Neuronal stem cell (in vitro differentiated cells): ENCODE data around the gene ASMTL. TPM values are rescaled to one million over a fixed set of nuclear protein-coding genes. Genes with fewer than 3 reads are reported as not detected.

Source experiments
- DNase-seq: peaks from one replicate; pipeline ENCODE4 v3.0.0-alpha.2; 2013; ENCODE audit warnings: low spot score
- H2AFZ ChIP-seq: one replicate; pipeline ENCODE4 v1.6.1; 2013; ENCODE audit warnings: mild to moderate bottlenecking, low read length, inconsistent platforms
- H2AK5ac ChIP-seq: 2 replicates; pipeline ENCODE4 v1.6.1; 2013; ENCODE audit warnings: low read depth, mild to moderate bottlenecking, inconsistent platforms, low read length, moderate library complexity, mixed read lengths
- H2BK120ac ChIP-seq: 2 replicates; pipeline ENCODE4 v1.6.1; 2013; ENCODE audit warnings: low read depth, mild to moderate bottlenecking, inconsistent platforms, low read length, moderate library complexity, mixed read lengths
- H2BK12ac ChIP-seq: one replicate; pipeline ENCODE4 v1.6.1; 2013; ENCODE audit warnings: low read length, inconsistent platforms
- H2BK15ac ChIP-seq: 2 replicates; pipeline ENCODE4 v1.6.1; 2013; ENCODE audit warnings: mild to moderate bottlenecking, low read length, inconsistent platforms, mixed read lengths
- H2BK5ac ChIP-seq: one replicate; pipeline ENCODE4 v1.6.1; 2013; ENCODE audit warnings: inconsistent platforms, mild to moderate bottlenecking, low read length, moderate library complexity
- H3K14ac ChIP-seq: one replicate; pipeline ENCODE4 v1.6.1; 2013; ENCODE audit warnings: low read length, inconsistent platforms
- H3K18ac ChIP-seq: 2 replicates; pipeline ENCODE4 v1.6.1; 2013; ENCODE audit warnings: low read length, inconsistent platforms
- H3K23ac ChIP-seq: 2 replicates; pipeline ENCODE4 v1.6.1; 2013; ENCODE audit warnings: low read depth, mild to moderate bottlenecking, mixed read lengths, low read length, inconsistent platforms; ENCODE audit not compliant: poor library complexity
- H3K27ac ChIP-seq: replicated peaks from 3 replicates; pipeline ENCODE4 v1.5.1; 2013; ENCODE audit warnings: low read length, inconsistent platforms
- H3K27me3 ChIP-seq, 3 experiments: 2 replicates each; pipeline ENCODE4 v1.6.1; 2013; ENCODE audit warnings: low read length in 3 of 3, mild to moderate bottlenecking in 2 of 3, inconsistent platforms in 1 of 3, low read depth in 1 of 3, mixed read lengths in 1 of 3, moderate library complexity in 1 of 3; ENCODE audit not compliant: control insufficient read depth in 3 of 3, insufficient read depth in 3 of 3
- H3K36me3 ChIP-seq, 2 donors: replicated peaks in 1 of 2; 2 replicates each; pipeline ENCODE4 v1.6.1; 2013; ENCODE audit warnings: low read length in 2 of 2; ENCODE audit not compliant: control insufficient read depth in 2 of 2, insufficient read depth in 2 of 2
- H3K4ac ChIP-seq: 2 replicates; pipeline ENCODE4 v1.6.1; 2013; ENCODE audit warnings: inconsistent platforms, mild to moderate bottlenecking, low read length, moderate library complexity
- H3K4me1 ChIP-seq, 2 donors: 1 replicate in 1 of 2; 2 replicates in 1 of 2; pipeline ENCODE4 v1.6.1; 2013; ENCODE audit warnings: low read length in 2 of 2, low read depth in 1 of 2; ENCODE audit not compliant: control insufficient read depth in 2 of 2, insufficient read depth in 1 of 2
- H3K4me2 ChIP-seq: one replicate; pipeline ENCODE4 v1.6.1; 2013; ENCODE audit warnings: mild to moderate bottlenecking, low read length, inconsistent platforms; ENCODE audit not compliant: insufficient read depth, poor library complexity, severe bottlenecking
- H3K4me3 ChIP-seq, 2 donors: 2 replicates each; pipeline ENCODE4 v1.5.1; 2013; ENCODE audit warnings: low read length in 2 of 2, mild to moderate bottlenecking in 2 of 2, inconsistent platforms in 1 of 2, moderate library complexity in 1 of 2
- H3K79me1 ChIP-seq: one replicate; pipeline ENCODE4 v1.6.1; 2013; ENCODE audit warnings: low read depth, mild to moderate bottlenecking, inconsistent platforms, low read length, moderate library complexity
- H3K9ac ChIP-seq: one replicate; pipeline ENCODE4 v1.6.1; 2013; ENCODE audit warnings: mild to moderate bottlenecking, low read depth, low read length, inconsistent platforms; ENCODE audit not compliant: poor library complexity
- H3K9me3 ChIP-seq, 2 donors: replicated peaks in 1 of 2; 2 replicates each; pipeline versions ENCODE3 to v1.6.1; 2013; ENCODE audit warnings: low read length in 2 of 2, mild to moderate bottlenecking in 2 of 2, inconsistent platforms in 1 of 2, low read depth in 1 of 2, mixed read lengths in 1 of 2, moderate library complexity in 1 of 2; ENCODE audit not compliant: control insufficient read depth in 2 of 2, insufficient read depth in 1 of 2
- H4K8ac ChIP-seq: one replicate; pipeline ENCODE4 v1.6.1; 2013; ENCODE audit warnings: low read depth, mild to moderate bottlenecking, inconsistent platforms, low read length, moderate library complexity
- H4K91ac ChIP-seq: one replicate; pipeline ENCODE4 v1.6.1; 2013; ENCODE audit warnings: low read length, low read depth, mild to moderate bottlenecking, inconsistent platforms; ENCODE audit not compliant: poor library complexity
- WGBS, 2 donors: extraction: QIAGEN DNeasy Blood & Tissue Kit; methylation state at CpG; one replicate each; pipeline ENCODE4 v1.1.7; 2013; ENCODE audit warnings: missing lambda C conversion rate in 2 of 2, mixed read lengths in 1 of 2; ENCODE audit not compliant: insufficient read length in 2 of 2, insufficient replicate concordance in 1 of 2; ENCODE audit errors: extremely low coverage in 2 of 2; 5-methylcytosine and 5-hydroxymethylcytosine counted together
- polyA plus RNA-seq, 2 experiments: library from polyadenylated mRNA; stranded (reverse); fragments of 200-250 nt; gene quantifications; one replicate each; pipeline ENCODE4 v1.2.3, GENCODE V29; 2013

ASMTL gene
- polyA plus RNA-seq (2013, experiment 1 of 2): 52.5 TPM
- polyA plus RNA-seq (2013, experiment 2 of 2): 51.6 TPM

GRCh38 chrX:1452516-1453394 lies at the start of gene ASMTL:
TSS of gene ASMTL (minus strand) at chrX:1452909. CDS start at chrX:1452840, 69 bp downstream.
- Histone ChIP-seq H3K27me3 (no peaks in the 10 kb centered on the region), H3K23ac (peak within 1 kb of the TSS; percentile 100), H3K4me2 (peak within 1 kb of the TSS; percentile 73), H3K9ac (peak within 1 kb of the TSS; percentile 97), H2BK5ac (peak within 1 kb of the TSS; percentile 82), H3K36me3 (peaks cover 11 to 14% of the 10 kb centered on the region in 2 donors), H3K18ac (peak within 1 kb of the TSS; percentile 99), H2BK15ac (peak within 1 kb of the TSS; percentile 89), H3K14ac (peak within 1 kb of the TSS; percentile 82), H3K27ac (peak within 1 kb of the TSS; percentile 85), H4K8ac (no peak within 1 kb of the TSS), H2BK12ac (peak within 1 kb of the TSS; percentile 84), H2AFZ (peak within 1 kb of the TSS; percentile 99), H3K4me1 (no peaks in the 10 kb centered on the region), H4K91ac (peak within 1 kb of the TSS; percentile 97), H3K4me3 (peak within 1 kb of the TSS; percentile 80 to 100), H3K9me3 (peaks cover 10 to 17% of the 10 kb centered on the region in 2 donors), H2AK5ac (peak within 1 kb of the TSS; percentile 95), H3K79me1 (peaks cover 16% of the 10 kb centered on the region), H2BK120ac (no peak within 1 kb of the TSS), H3K4ac (no peak within 1 kb of the TSS)
- WGBS, 2 donors: no CpG with 5 or more reads among the region's 76 CpGs
- peak; percentile 100 for DNase-seq

- H3K4me2 ChIP-seq: no peak overlapping the region
- peak overlapping the region; percentile 47 for H2AK5ac ChIP-seq
- no peaks in the 10 kb centered on the region for H3K4me1 ChIP-seq
- H3K9ac ChIP-seq: no peak overlapping the region
- H3K27me3 ChIP-seq: no peaks in the 10 kb centered on the region
- H3K14ac ChIP-seq: no peak overlapping the region
- H3K27ac ChIP-seq: no peak overlapping the region
- H2BK12ac ChIP-seq: no peak overlapping the region
- H3K4ac ChIP-seq: no peak overlapping the region
- H3K9me3 ChIP-seq: no peaks in the 10 kb centered on the region
- H3K4me3 ChIP-seq: no peak overlapping the region
- H2BK5ac ChIP-seq: no peak overlapping the region
- H3K79me1 ChIP-seq: no peaks in the 10 kb centered on the region
- H3K36me3 ChIP-seq: no peaks in the 10 kb centered on the region
- peak overlapping the region; percentile 55 for H3K23ac ChIP-seq
- no peak overlapping the region for H2AFZ ChIP-seq
- no peak overlapping the region for H2BK120ac ChIP-seq
- no CpG with 5 or more reads among the region's 12 CpGs for WGBS, 2 donors
- H2BK15ac ChIP-seq: peak overlapping the region; percentile 58
- H4K8ac ChIP-seq: no peak overlapping the region
- no peak overlapping the region for H4K91ac ChIP-seq
- peak overlapping the region; percentile 33 for H3K18ac ChIP-seq
- DNase-seq: no peak
Measured at GRCh38 chrX:1502241-1502640, 49.5 kb upstream of the ASMTL start.

- H3K23ac ChIP-seq: no peak overlapping the region
- H4K91ac ChIP-seq: no peak overlapping the region
- H2BK15ac ChIP-seq: no peak overlapping the region
- no peak overlapping the region for H3K14ac ChIP-seq
- H2BK12ac ChIP-seq: no peak overlapping the region
- H2AFZ ChIP-seq: no peak overlapping the region
- no peak overlapping the region for H3K9ac ChIP-seq
- H3K79me1 ChIP-seq: no peaks in the 10 kb centered on the region
- H3K27me3 ChIP-seq: peaks cover 0 to under 1% (median 0%) of the 10 kb centered on the region in 3 experiments
- WGBS, 2 donors: no CpG with 5 or more reads among the region's 23 CpGs
- H3K36me3 ChIP-seq: no peaks in the 10 kb centered on the region
- no peak overlapping the region for H3K4me2 ChIP-seq
- no peak overlapping the region for H3K18ac ChIP-seq
- H2BK120ac ChIP-seq: no peak overlapping the region
- H3K4me1 ChIP-seq: no peaks in the 10 kb centered on the region
- peak overlapping the region; percentile 68 for H2AK5ac ChIP-seq
- H2BK5ac ChIP-seq: no peak overlapping the region
- no peak overlapping the region for H3K27ac ChIP-seq
- H3K9me3 ChIP-seq: no peaks in the 10 kb centered on the region
- no peak overlapping the region for H4K8ac ChIP-seq
- DNase-seq: no peak
- no peak overlapping the region for H3K4me3 ChIP-seq
- no peak overlapping the region for H3K4ac ChIP-seq
Measured at GRCh38 chrX:1500701-1501624, 48.3 kb upstream of the ASMTL start.
